H54 (cell line): ENCODE results near the gene USE1.
"Not testable (repeated sequence)": the region's sequence is repeated elsewhere in the genome, so short reads cannot be mapped to it uniquely, and the experiment has no call there.

ENCODE experiments used
- DNase-seq: peaks from one replicate; pipeline ENCODE4 v3.0.0; 2011; ENCODE audit warnings: low spot score, mixed read lengths; ENCODE audit not compliant: insufficient read length
- FAIRE-seq: peaks from 3 replicates; lab custom pipeline; 2011; peaks lifted over from hg19 to GRCh38; lab: Jason Lieb, UNC
- POLR2A ChIP-seq: IDR thresholded peaks from 2 replicates; pipeline ENCODE4 v1.6.1; 2011; ENCODE audit warnings: low read depth, mild to moderate bottlenecking, low read length

Gene USE1, protein sequence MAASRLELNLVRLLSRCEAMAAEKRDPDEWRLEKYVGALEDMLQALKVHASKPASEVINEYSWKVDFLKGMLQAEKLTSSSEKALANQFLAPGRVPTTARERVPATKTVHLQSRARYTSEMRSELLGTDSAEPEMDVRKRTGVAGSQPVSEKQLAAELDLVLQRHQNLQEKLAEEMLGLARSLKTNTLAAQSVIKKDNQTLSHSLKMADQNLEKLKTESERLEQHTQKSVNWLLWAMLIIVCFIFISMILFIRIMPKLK

DNA sequence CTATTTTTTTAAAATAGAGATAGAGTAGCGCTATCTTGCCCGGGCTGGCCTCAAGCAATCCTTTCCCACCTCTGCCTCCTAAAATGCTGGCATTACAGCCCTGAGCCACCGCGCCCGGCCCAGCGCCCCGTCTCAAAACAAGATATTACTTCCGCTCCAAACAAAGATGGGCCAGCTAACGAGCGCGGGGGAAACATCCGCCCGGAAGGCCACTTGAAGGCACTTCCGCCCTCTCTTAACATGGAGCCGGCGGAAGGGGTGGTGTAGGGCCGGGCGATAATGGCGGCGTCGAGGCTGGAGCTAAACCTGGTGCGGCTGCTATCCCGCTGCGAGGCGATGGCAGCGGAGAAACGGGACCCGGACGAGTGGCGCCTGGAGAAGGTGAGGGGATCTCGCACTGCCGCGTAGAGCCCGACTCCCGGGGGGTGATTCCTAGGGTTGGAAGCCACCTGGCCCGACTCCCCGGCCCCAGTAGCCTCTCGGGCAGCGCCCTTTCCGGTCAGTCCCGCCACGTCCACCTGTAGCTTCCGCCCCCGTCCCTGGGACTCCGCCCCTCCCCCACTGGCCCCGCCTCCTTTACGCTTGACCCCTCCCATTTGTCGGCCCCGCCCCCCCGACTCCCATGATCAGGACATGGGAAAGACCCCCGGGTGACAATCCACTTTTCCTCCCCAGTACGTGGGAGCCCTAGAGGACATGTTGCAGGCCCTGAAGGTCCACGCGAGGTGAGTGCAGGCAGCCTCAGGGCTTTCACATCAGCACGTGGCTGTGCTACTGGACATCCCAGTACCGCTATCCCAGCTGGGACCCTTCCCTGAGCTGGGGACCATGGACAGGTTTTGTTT lies at the start of gene USE1:
USE1 (plus strand) TSS at position 231 of the 845 bp plus-strand sequence; CDS start at position 280, 49 bp downstream.
- peak; percentile 41 for TF ChIP-seq POLR2A
- DNase-seq (peak; percentile 87), FAIRE-seq (no peak)

- no peak for DNase-seq
- TF ChIP-seq POLR2A, result no peak
- FAIRE-seq, result no peak
Observed at GRCh38 chr19:17165715-17166114, 49.4 kb upstream of the USE1 start.

DNA sequence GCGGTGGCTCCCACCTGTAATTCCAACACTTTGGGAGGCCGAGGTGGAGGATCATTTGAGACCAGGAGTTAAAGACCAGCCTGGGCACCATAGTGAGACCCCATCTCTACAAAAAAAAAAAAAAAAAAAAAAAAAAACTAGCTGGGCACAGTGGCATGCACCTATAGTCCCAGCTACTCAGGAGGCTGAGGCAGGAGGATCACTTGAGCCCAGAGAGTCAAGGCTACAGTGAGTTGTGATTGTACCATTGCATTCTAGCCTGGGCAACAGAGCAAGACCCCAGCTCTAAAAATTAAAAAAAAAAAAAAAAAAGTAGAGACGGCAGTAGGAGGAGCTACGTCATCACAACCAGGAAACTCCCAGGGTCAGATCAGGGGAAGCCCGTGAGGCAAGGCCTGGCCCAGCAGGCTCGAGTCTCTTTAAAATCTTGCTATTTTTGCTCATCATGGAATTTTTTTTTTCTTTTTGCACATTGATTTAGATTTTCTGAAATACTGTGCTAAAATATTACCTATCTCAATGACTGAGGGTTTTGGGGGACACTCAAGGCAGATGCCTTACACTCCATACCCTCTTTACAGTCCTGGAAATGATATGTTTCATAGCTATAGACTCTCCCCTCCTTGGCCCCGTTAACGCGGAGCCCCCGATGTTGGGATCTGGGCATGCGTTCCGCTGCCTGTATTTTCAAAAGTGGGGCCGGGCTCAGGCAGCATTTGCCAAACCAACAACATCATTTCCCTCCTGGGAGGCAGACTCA lies 44.4 kb upstream of the USE1 start:
- DNase-seq (no peak), FAIRE-seq (no peak)
- TF ChIP-seq POLR2A, result no peak

DNA sequence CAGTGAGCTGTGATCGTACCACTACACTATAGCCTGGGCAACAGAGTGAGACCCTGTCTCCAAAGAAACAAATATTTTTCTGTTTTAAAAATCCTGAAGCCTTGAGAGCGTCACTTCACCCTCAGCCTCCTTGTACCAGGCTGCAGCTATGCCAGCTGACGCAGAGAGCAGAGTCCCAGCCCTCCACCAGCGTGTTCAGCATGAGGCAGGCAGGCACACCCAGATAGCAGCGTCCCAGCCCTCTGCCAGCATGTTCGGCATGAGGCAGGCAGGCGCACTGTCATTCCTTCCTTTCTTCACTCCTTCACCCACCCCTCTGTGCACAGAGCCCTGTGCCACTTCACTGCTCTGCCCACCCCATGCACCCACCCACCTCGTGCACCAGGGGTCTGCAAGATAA lies 43.3 kb upstream of the USE1 start:
- FAIRE-seq, result no peak
- DNase-seq, result no peak
- TF ChIP-seq POLR2A, result no peak

DNA sequence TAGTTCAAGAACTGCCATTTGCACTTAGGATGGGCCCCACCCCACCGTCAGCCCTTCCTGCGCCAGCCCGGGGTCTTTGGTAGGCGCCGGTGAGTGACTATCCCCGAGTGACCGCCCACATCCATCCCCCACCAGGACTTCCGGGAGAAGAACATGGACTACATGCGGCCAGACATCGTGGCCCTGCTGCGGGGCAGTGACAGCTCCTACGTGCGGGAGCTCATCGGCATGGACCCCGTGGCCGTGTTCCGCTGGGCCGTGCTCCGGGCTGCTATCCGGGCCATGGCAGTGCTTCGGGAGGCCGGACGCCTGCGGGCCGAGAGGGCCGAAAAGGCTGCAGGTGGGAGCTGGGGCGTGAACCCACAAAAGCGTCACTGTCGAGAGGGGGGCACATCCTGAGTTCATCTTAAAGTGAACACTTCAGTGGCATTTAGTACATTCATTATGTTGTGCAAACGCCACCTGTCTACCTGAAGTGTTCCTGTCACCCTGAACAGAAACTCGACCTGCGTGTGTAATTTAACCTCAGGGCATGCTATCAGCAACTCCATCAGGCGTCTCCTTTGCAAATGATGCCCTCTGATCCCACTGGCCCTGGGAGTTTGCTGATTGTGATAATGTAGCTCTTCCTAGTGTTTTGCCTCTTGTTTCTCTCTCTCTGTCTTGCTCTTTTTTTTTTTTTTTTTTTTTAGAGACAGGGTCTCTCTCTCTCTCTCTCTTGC lies 42.4 kb upstream of the USE1 start:
- no peak for DNase-seq

GRCh38 chr19:17178291-17178690 lies 36.9 kb upstream of the USE1 start:
- DNase-seq (no peak), FAIRE-seq (no peak)
- no peak for TF ChIP-seq POLR2A

More for the DNA sequence above, 42.4 kb upstream of the USE1 start:
- FAIRE-seq, result no peak
- no peak for TF ChIP-seq POLR2A

- DNase-seq (no peak), FAIRE-seq (no peak)
- TF ChIP-seq POLR2A, result no peak
Observed at GRCh38 chr19:17180997-17181702, 34.0 kb upstream of the USE1 start.

DNA sequence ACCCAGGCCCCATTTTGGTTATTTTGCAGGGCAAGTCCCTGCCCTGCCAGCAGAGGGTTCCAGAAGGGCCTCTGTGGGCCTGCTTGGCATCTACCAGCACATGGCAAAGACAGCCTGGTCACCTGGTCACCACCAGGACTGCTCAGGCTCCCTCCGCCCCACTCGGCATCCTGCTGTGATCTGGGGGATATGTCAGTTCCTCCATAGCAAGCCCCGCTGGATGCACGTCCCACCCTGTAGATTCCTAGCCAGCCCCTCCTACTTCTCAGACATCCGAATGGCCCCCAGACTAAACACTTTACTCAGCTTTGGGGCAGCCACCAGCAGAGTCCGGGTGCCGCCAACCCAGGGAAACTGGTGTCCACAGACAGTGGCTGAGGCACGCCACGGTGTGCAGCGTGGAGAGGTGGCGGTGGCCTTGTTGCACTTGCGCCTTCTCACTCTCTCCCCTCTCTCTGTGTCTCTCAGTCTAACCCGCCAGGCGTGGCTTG lies 31.8 kb upstream of the USE1 start:
- TF ChIP-seq POLR2A, result no peak
- DNase-seq (no peak), FAIRE-seq (no peak)

DNA sequence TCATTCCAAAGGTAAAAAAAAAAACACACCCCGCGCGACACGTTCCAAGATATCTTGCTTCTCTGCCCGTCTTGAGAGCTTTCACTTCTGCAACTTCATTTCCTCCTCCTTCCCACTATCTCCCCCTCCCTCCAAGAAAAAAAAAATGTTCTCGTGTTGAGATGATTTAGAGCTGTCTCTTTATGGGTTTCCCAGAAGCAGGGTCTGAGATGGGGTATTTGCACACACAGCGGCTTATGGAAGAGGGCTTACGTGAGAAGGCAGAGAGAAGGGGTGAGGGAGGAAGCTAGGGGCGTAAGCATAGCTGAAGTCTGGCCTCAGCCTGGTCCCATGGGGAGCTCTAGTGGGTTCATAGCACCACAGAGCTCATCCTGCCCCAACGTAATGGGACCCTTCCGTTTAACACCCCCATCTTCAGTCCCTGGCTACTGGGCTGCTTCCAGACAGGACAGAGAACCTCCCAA lies 31.3 kb upstream of the USE1 start:
- TF ChIP-seq POLR2A, result no peak
- DNase-seq (no peak), FAIRE-seq (no peak)

DNA sequence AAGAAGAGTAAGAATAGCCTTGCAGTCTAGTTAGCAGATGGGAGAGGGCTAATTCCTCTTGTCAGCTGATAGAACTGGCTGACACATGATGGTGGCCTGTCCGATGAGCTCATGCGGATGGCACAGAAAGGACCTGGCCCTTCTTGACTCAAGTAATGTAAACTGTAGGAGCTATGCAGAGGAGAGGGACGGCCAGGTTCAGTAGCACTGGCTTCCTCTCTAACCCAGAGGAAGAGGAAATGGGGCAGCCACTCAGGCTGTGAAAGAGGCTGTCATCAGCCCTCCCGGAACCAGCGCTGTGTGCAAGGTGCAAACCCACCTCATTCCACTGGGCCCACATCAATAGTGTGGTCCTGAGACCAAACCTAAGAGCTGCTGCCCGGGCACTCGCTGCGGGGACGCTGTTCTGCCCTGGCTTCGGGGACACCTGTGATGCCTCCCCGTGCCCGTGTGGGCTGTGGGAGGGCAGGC lies 30.8 kb upstream of the USE1 start:
- FAIRE-seq (no peak), DNase-seq (no peak)

GRCh38 chr19:17185590-17185989 lies 29.6 kb upstream of the USE1 start:
- TF ChIP-seq POLR2A, result no peak
- no peak for FAIRE-seq
- DNase-seq, result no peak

More for the DNA sequence above, 30.8 kb upstream of the USE1 start:
- TF ChIP-seq POLR2A, result no peak

- not testable (repeated sequence) for FAIRE-seq, DNase-seq
Observed at GRCh38 chr19:17191736-17192135, 23.4 kb upstream of the USE1 start.
